Activated naive CD4-positive, alpha-beta T cell treated with anti-CD3 and anti-CD28 coated beads, Interleukin-2, amount 50 U/mL, for 24 hours (primary cell): ENCODE results near the gene CCL24.
"Not testable (repeated sequence)": the region's sequence is repeated elsewhere in the genome, so short reads cannot be mapped to it uniquely, and the experiment has no call there.

Source experiments
- H3K27ac Mint-ChIP-seq: one replicate; pipeline ENCODE4 v1.8.0; 2021; ENCODE audit warnings: mild to moderate bottlenecking, mixed read lengths
- H3K27me3 Mint-ChIP-seq: one replicate; pipeline ENCODE4 v1.8.0; 2021; ENCODE audit warnings: mixed read lengths
- H3K36me3 Mint-ChIP-seq: one replicate; pipeline ENCODE4 v1.8.0; 2021; ENCODE audit warnings: mixed read lengths
- H3K4me1 Mint-ChIP-seq: one replicate; pipeline ENCODE4 v1.8.0; 2021; ENCODE audit warnings: mixed read lengths
- H3K4me3 Mint-ChIP-seq: one replicate; pipeline ENCODE4 v1.8.0; 2021; ENCODE audit warnings: mild to moderate bottlenecking, mixed read lengths
- H3K9me3 Mint-ChIP-seq: one replicate; pipeline ENCODE4 v1.8.0; 2021; ENCODE audit warnings: mixed read lengths

Gene CCL24, protein sequence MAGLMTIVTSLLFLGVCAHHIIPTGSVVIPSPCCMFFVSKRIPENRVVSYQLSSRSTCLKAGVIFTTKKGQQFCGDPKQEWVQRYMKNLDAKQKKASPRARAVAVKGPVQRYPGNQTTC

DNA sequence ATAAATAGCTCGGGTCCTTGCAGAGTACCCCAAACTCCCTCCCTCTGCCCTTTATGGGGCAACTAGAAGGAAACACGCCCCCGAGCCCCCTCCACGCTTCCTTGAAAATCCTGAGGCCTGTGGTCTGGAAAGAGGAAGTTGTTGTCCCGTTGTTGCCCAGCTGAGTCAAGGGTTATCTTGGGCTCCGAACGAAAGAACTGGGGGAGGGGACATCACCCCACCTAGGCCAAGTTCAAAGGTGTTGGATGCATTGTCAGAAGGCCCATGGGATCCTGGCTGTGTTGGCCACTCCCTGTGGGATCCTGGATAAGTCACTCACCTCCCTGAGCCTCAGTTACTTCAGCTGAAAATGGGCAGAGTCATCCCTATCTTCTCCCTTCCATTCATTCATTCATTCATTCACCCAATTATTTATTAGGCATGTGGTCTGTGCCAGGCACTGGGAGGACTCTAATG, at the start of gene CCL24:
TSS of gene CCL24 (minus strand) at position 26 of the 456 bp plus-strand sequence. CDS start 91 bp downstream, outside the sequence.
- no peaks in the 10 kb centered on the region for H3K9me3 Mint-ChIP-seq
- no peak within 1 kb of the TSS for H3K27ac Mint-ChIP-seq
- H3K4me3 Mint-ChIP-seq = no peak within 1 kb of the TSS

GRCh38 chr7:75861636-75862035, 48.0 kb upstream of the CCL24 start:
- Mint-ChIP-seq H3K27ac (no peak overlapping the region), H3K27me3 (peaks cover 3% of the 10 kb centered on the region), H3K4me3 (no peak overlapping the region), H3K36me3 (no peaks in the 10 kb centered on the region), H3K9me3 (no peaks in the 10 kb centered on the region), H3K4me1 (peaks cover 14% of the 10 kb centered on the region)

More for the DNA sequence above, at the start of gene CCL24:
- H3K36me3 Mint-ChIP-seq = no peaks in the 10 kb centered on the region
- H3K27me3 Mint-ChIP-seq = peaks cover 2% of the 10 kb centered on the region
- no peaks in the 10 kb centered on the region for H3K4me1 Mint-ChIP-seq

- no peaks in the 10 kb centered on the region for H3K9me3 Mint-ChIP-seq
- peaks cover 9% of the 10 kb centered on the region for H3K4me1 Mint-ChIP-seq
- H3K27me3 Mint-ChIP-seq = no peaks in the 10 kb centered on the region
- no peak overlapping the region for H3K4me3 Mint-ChIP-seq
- H3K36me3 Mint-ChIP-seq = no peaks in the 10 kb centered on the region
- no peak overlapping the region for H3K27ac Mint-ChIP-seq
Measured at GRCh38 chr7:75858410-75858809, 44.8 kb upstream of the CCL24 start.

GRCh38 chr7:75856536-75856935, 42.9 kb upstream of the CCL24 start:
- no peaks in the 10 kb centered on the region for H3K27me3 Mint-ChIP-seq
- no peaks in the 10 kb centered on the region for H3K36me3 Mint-ChIP-seq
- no peak overlapping the region for H3K27ac Mint-ChIP-seq
- no peak overlapping the region for H3K4me3 Mint-ChIP-seq
- H3K9me3 Mint-ChIP-seq = no peaks in the 10 kb centered on the region
- H3K4me1 Mint-ChIP-seq = peaks cover 9% of the 10 kb centered on the region

GRCh38 chr7:75854813-75855345, 41.3 kb upstream of the CCL24 start:
- not testable (repeated sequence) for H3K4me3 Mint-ChIP-seq, H3K36me3 Mint-ChIP-seq, H3K9me3 Mint-ChIP-seq, H3K27ac Mint-ChIP-seq, H3K27me3 Mint-ChIP-seq, H3K4me1 Mint-ChIP-seq

DNA sequence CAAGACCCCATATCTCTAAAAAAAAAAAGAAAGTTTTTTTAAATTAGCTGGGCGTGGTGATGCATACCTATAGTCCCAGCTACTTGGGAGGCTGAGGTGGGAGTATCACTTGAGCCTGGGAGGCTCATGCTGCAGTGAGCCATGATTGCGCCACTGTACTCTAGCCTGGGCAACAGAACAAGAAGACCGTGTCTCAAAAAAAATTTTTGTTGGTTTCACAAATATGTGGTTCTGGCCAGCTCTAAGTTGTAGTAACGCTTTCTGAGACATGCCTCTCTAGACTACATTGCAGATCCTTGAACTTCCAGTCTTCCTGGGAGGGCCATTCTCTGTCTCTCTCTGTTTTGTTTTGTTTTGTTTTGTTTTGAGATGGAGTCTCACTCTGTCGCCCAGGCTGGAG, 40.6 kb upstream of the CCL24 start:
- Mint-ChIP-seq H3K27ac (peak overlapping the region; percentile 51), H3K36me3 (no peaks in the 10 kb centered on the region), H3K4me1 (peaks cover 9% of the 10 kb centered on the region), H3K9me3 (no peaks in the 10 kb centered on the region), H3K4me3 (no peak overlapping the region), H3K27me3 (no peaks in the 10 kb centered on the region)

DNA sequence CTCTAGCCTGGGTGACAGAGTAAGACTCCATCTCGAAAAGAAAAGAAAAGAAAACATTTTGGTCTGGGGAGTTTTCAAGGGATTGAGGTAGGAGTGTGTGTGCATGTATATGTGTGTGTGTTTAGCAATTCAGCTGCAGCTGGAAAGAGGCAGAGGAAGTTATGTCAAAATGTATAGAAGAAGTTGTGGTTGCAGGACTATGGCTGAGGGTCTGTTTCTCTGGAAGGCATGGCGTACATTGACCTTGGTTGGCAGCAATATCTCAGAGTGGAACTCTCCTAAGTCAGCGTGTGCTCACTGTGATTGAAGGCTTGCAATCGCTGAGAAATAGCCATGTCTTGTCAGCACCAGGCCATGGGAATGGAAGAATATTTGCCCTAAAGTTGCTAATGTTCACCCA, 36.6 kb upstream of the CCL24 start:
- no peaks in the 10 kb centered on the region for H3K9me3 Mint-ChIP-seq
- H3K36me3 Mint-ChIP-seq = no peaks in the 10 kb centered on the region
- no peaks in the 10 kb centered on the region for H3K27me3 Mint-ChIP-seq
- no peaks in the 10 kb centered on the region for H3K4me1 Mint-ChIP-seq
- no peak overlapping the region for H3K27ac Mint-ChIP-seq
- no peak overlapping the region for H3K4me3 Mint-ChIP-seq

- no peak overlapping the region for H3K4me3 Mint-ChIP-seq
- no peaks in the 10 kb centered on the region for H3K4me1 Mint-ChIP-seq
- no peaks in the 10 kb centered on the region for H3K27me3 Mint-ChIP-seq
- H3K9me3 Mint-ChIP-seq = no peaks in the 10 kb centered on the region
- no peaks in the 10 kb centered on the region for H3K36me3 Mint-ChIP-seq
- H3K27ac Mint-ChIP-seq = no peak overlapping the region
Measured at GRCh38 chr7:75849573-75849972, 36.0 kb upstream of the CCL24 start.

- H3K36me3 Mint-ChIP-seq = no peaks in the 10 kb centered on the region
- no peak overlapping the region for H3K4me3 Mint-ChIP-seq
- no peaks in the 10 kb centered on the region for H3K9me3 Mint-ChIP-seq
- peaks cover 7% of the 10 kb centered on the region for H3K4me1 Mint-ChIP-seq
- no peak overlapping the region for H3K27ac Mint-ChIP-seq
- H3K27me3 Mint-ChIP-seq = no peaks in the 10 kb centered on the region
Measured at GRCh38 chr7:75847707-75848106, 34.1 kb upstream of the CCL24 start.

- not testable (repeated sequence) for H3K4me3 Mint-ChIP-seq, H3K27ac Mint-ChIP-seq, H3K27me3 Mint-ChIP-seq, H3K36me3 Mint-ChIP-seq, H3K9me3 Mint-ChIP-seq
- peaks cover 13% of the 10 kb centered on the region for H3K4me1 Mint-ChIP-seq
Measured at GRCh38 chr7:75845132-75845531, 31.5 kb upstream of the CCL24 start.

GRCh38 chr7:75844158-75844557, 30.6 kb upstream of the CCL24 start:
- H3K4me3 Mint-ChIP-seq = no peak overlapping the region
- peaks cover 13% of the 10 kb centered on the region for H3K4me1 Mint-ChIP-seq
- no peaks in the 10 kb centered on the region for H3K27me3 Mint-ChIP-seq
- no peaks in the 10 kb centered on the region for H3K9me3 Mint-ChIP-seq
- H3K27ac Mint-ChIP-seq = no peak overlapping the region
- H3K36me3 Mint-ChIP-seq = no peaks in the 10 kb centered on the region

DNA sequence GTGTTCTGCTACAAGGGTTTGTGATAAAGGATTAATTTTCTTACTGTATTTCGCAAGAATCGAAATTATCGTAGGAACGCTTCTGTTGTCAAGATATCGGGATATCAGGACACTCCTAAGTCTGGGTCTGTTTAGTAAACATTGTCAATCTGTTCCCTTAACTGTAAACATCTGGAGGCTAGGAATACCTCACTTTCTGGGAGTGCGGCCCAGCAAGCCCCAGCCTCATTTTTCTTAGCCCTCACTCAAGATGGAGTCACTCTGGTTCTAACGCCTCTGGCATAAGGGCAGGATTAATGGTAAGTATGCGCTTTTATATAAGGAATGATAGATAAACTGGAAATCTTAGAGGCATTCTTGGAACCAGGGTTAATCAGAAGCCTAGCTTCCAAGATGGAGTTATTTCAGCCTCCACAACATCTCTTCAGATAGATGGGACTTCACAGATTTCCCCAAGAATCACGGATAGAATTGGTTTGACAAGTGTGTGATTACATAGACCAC, 30.1 kb upstream of the CCL24 start:
- Mint-ChIP-seq H3K27me3 (no peaks in the 10 kb centered on the region), H3K36me3 (no peaks in the 10 kb centered on the region), H3K4me1 (peaks cover 13% of the 10 kb centered on the region), H3K4me3 (no peak overlapping the region), H3K9me3 (no peaks in the 10 kb centered on the region), H3K27ac (no peak overlapping the region)

DNA sequence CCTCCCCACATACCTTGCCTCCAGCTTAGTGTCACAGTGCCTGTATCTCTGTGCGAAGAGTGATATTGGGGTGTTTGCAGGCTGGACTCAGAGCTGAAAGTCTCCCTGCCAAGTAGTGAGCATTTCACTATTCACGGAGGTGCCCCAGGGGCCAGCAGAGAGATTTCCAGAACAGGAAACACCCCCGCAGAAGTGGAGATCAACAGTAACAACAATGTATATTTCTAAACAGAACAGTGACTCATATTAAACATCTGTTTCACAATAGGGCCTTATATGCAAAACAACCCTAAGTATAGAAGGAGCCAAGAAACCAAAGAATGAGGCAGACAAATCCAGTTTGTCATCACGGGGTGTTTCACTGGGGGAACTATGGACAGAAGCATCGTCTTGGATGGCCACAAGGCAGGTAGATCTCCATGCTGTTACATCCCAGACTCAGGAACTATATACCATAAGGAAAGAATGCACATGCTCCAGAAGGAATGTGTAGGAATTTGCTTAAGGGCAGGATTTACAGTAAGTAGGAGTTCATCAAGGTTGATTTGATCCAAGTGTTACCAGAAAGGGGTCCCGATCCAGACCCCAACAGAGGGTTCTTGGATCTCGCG, 29.3 kb upstream of the CCL24 start:
- H3K27ac Mint-ChIP-seq = peak overlapping the region; percentile 80

GRCh38 chr7:75840029-75840428, 26.4 kb upstream of the CCL24 start:
- Mint-ChIP-seq H3K9me3 (no peaks in the 10 kb centered on the region), H3K4me1 (peaks cover 13% of the 10 kb centered on the region), H3K4me3 (no peak overlapping the region), H3K36me3 (no peaks in the 10 kb centered on the region), H3K27me3 (no peaks in the 10 kb centered on the region), H3K27ac (no peak overlapping the region)

More for the DNA sequence above, 29.3 kb upstream of the CCL24 start:
- H3K4me1 Mint-ChIP-seq = peaks cover 13% of the 10 kb centered on the region
- H3K36me3 Mint-ChIP-seq = no peaks in the 10 kb centered on the region
- H3K27me3 Mint-ChIP-seq = no peaks in the 10 kb centered on the region
- H3K4me3 Mint-ChIP-seq = peak overlapping the region; percentile 65
- no peaks in the 10 kb centered on the region for H3K9me3 Mint-ChIP-seq

DNA sequence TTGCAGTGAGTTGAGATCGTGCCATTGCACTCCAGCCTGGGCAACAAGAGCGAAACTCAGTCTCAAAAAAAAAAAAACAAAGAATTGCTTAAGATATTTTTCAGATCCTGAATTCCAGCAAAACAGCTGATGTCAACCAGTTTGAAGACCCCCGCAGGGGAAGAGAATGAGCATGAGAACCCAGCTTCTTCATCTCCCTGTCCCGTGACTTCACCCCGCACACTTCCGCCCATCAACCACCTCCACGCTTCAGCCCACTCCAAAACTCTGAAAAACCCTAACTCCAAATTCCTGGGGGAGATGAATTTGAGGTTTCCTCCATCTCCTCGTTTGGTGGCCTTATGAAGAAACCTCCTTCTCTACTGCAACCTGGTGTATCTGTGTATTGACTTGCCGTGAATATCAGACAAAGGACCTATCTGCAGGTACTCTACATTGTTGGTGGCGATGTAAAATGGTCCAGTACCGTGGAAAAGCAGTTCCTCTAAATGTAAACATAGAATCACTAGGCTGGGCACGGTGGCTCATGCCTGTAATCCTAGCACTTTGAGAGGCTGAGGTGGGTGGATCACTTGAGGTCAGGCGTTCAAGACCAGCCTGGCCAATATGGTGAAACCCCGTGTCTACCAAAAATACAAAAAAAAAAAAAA, 24.8 kb upstream of the CCL24 start:
- H3K36me3 Mint-ChIP-seq, H3K27me3 Mint-ChIP-seq, H3K4me3 Mint-ChIP-seq, H3K9me3 Mint-ChIP-seq: not testable (repeated sequence)
- peak overlapping the region; percentile 19 for H3K27ac Mint-ChIP-seq
- H3K4me1 Mint-ChIP-seq = peaks cover 13% of the 10 kb centered on the region

- no peaks in the 10 kb centered on the region for H3K36me3 Mint-ChIP-seq
- no peak overlapping the region for H3K4me3 Mint-ChIP-seq
- no peaks in the 10 kb centered on the region for H3K27me3 Mint-ChIP-seq
- no peak overlapping the region for H3K27ac Mint-ChIP-seq
- H3K9me3 Mint-ChIP-seq = no peaks in the 10 kb centered on the region
- H3K4me1 Mint-ChIP-seq = no peaks in the 10 kb centered on the region
Measured at GRCh38 chr7:75836798-75837197, 23.2 kb upstream of the CCL24 start.
